Transverse colon (tissue), 4 donors: Measurements from ENCODE around the gene CDK13. TPM values are rescaled to one million over a fixed set of nuclear protein-coding genes. Genes with fewer than 3 reads are reported as not detected.

ENCODE experiments used
- DNase-seq: peaks from one replicate; pipeline ENCODE4 v3.0.0-alpha.2; 2019
- H3K27ac ChIP-seq, 4 donors: fragments of 200-600 bp; sonication (generic); 2 replicates each; pipeline ENCODE4 v1.5.1; 2016 to 2018; ENCODE audit warnings: inconsistent platforms in 4 of 4
- H3K27me3 ChIP-seq: fragments of 200-600 bp; sonication (generic); 2 replicates; pipeline ENCODE4 v1.5.1; 2017; ENCODE audit warnings: inconsistent platforms
- H3K36me3 ChIP-seq, 4 donors: fragments of 200-600 bp; sonication (generic); 2 replicates each; pipeline ENCODE4 v1.5.1; 2017 to 2019; ENCODE audit warnings: inconsistent platforms in 4 of 4
- H3K4me1 ChIP-seq, 4 donors: fragments of 200-600 bp; sonication (generic); 2 replicates each; pipeline ENCODE4 v1.5.1; 2017 to 2020; ENCODE audit warnings: inconsistent platforms in 4 of 4
- H3K4me3 ChIP-seq, 4 donors: fragments of 200-600 bp; sonication (generic); 1 replicate in 1 of 4; 2 replicates in 3 of 4; pipeline versions ENCODE4 v1.5.1 to v1.6.1; 2017 to 2019; ENCODE audit warnings: inconsistent platforms in 4 of 4
- H3K9me3 ChIP-seq, 2 donors: fragments of 200-600 bp; sonication (generic); 2 replicates each; pipeline ENCODE4 v1.5.1; 2017 to 2019; ENCODE audit warnings: inconsistent platforms in 2 of 2
- CTCF ChIP-seq, 5 experiments: fragments of 200-600 bp in 3 of 5; fragments of 450-650 bp in 2 of 5; sonication (generic) in 3 of 5; IDR thresholded peaks; 1 replicate in 2 of 5; 2 replicates in 3 of 5; pipeline ENCODE4 v1.5.1; 2016 to 2017; ENCODE audit warnings: antibody characterized with exemption in 5 of 5, inconsistent platforms in 3 of 5, mild to moderate bottlenecking in 2 of 5, moderate library complexity in 1 of 5
- EP300 ChIP-seq: sonication (generic); formaldehyde crosslinking; IDR thresholded peaks from one replicate; pipeline ENCODE4 v1.6.1; 2017; ENCODE audit warnings: antibody characterized with exemption, low read depth
- POLR2A ChIP-seq: fragments of 450-650 bp; IDR thresholded peaks from one replicate; pipeline ENCODE4 v1.6.1; 2016; ENCODE audit warnings: antibody characterized with exemption, mild to moderate bottlenecking, moderate library complexity
- POLR2AphosphoS5 ChIP-seq, 3 donors: sonication (generic); formaldehyde crosslinking; IDR thresholded peaks; one replicate each; pipeline ENCODE4 v1.6.1; 2016; ENCODE audit warnings: antibody characterized with exemption in 3 of 3
- WGBS, 2 donors: methylation state at CpG; one replicate each; pipeline ENCODE4 v1.1.5; 2018; ENCODE audit warnings: low coverage in 1 of 2; 5-methylcytosine and 5-hydroxymethylcytosine counted together
- in situ Hi-C, 4 donors: fragments of 200-750 bp; cut with MboI; loops; one replicate each; pipeline versions ENCODE4 v1.15.0 to v1.15.1; 2017; ENCODE audit warnings: low sequenced_read_pairs in 3 of 4, low pct_ligation_motif_present in 1 of 4, low pct_unique_long_range_greater_than_20kb in 1 of 4
- intact Hi-C: fragments of 100-400 bp; cut with DNase I; formaldehyde crosslinking; loops from one replicate; pipeline ENCODE4 v1.15.1; 2023; ENCODE audit warnings: low total_unique reads
- total RNA-seq, 4 donors: library from RNA; depleted of rRNA; stranded (reverse); fragments of >200 nt; gene quantifications; one replicate each; pipeline ENCODE4 v1.1.0, GENCODE V29; 2016

CDK13 gene
- total RNA-seq, 4 donors from 2014 or later: 102 to 192 (median 128) TPM

GRCh38 chr7:40073239-40073638 lies 123.2 kb downstream of the CDK13 start:
- H3K27ac ChIP-seq: no peak overlapping the region
- no peaks in the 10 kb centered on the region for H3K9me3 ChIP-seq
- no peak for TF ChIP-seq CTCF (IDR thresholded peaks at IDR 0.05)
- no peak for TF ChIP-seq POLR2AphosphoS5 (IDR thresholded peaks at IDR 0.05)
- TF ChIP-seq POLR2A: no peak
- TF ChIP-seq EP300: no peak
- in situ Hi-C loops: loop anchor here in 1 of 4 donors (25.0 kb wide), 1 partner anchor 186 kb away; no protein-coding TSS in a partner anchor
- no peak for DNase-seq
- intact Hi-C loops: no loop called here
- no peaks in the 10 kb centered on the region for H3K27me3 ChIP-seq
- H3K36me3 ChIP-seq: no peaks in the 10 kb centered on the region
- 95 to 100% methylated on average over 2 of the region's 2 CpGs for WGBS, 2 donors
- no peaks in the 10 kb centered on the region for H3K4me1 ChIP-seq
- no peak overlapping the region for H3K4me3 ChIP-seq

DNA sequence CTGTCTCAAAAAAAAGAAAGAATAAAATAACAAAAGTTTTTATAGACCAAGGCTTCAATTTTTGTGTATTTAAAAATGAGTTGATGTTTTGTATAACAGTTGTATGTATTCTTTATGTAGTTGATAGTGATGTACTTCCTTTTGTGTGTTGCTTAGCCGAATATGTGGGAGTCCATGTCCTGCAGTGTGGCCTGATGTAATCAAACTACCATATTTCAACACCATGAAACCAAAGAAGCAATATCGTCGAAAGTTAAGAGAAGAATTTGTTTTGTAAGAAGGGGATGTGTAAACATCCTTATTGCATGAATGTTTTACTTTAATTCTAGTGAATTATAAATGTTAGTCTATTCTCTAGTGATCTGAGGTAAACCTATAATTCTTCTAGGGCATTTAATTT lies 127.8 kb downstream of the CDK13 start:
- no peaks in the 10 kb centered on the region for H3K27me3 ChIP-seq
- no peak for DNase-seq
- no peaks in the 10 kb centered on the region for H3K4me1 ChIP-seq
- peaks cover 0 to 29% (median 10%) of the 10 kb centered on the region in 4 donors for H3K36me3 ChIP-seq
- WGBS, 2 donors: 73 to 77% methylated on average over 3 of the region's 3 CpGs
- intact Hi-C loops (no loop called here), in situ Hi-C loops (no loop called here)
- TF ChIP-seq CTCF (IDR thresholded peaks at IDR 0.05) (no peak), POLR2AphosphoS5 (IDR thresholded peaks at IDR 0.05) (no peak), POLR2A (no peak), EP300 (no peak)
- H3K9me3 ChIP-seq: no peaks in the 10 kb centered on the region
- H3K4me3 ChIP-seq: no peak overlapping the region
- no peak overlapping the region for H3K27ac ChIP-seq

DNA sequence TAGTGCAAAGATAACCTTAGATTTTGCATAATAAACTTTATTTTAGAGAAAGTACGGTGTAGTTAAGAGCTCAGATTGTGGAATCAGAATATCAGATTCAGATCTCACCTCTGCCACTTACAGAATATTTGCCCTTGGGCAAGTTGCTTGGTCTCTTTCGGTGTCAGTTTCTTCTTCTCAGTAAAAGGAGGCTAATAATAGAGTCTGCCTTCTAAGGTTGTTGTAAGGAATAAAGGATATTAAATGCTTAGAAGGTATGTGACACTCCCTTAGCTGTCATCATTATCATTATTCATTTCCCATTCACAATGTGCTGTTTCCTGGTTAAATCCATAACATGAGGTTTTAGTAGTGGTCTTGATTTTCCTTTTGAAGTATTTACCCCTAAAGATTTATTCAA lies 142.1 kb downstream of the CDK13 start:
- intact Hi-C loops: no loop called here
- no peaks in the 10 kb centered on the region for H3K27me3 ChIP-seq
- no peak overlapping the region for H3K27ac ChIP-seq
- peaks cover 0 to 57% (median 25%) of the 10 kb centered on the region in 4 donors for H3K36me3 ChIP-seq
- no peak overlapping the region for H3K4me3 ChIP-seq
- TF ChIP-seq EP300: no peak
- TF ChIP-seq POLR2AphosphoS5 (IDR thresholded peaks at IDR 0.05): no peak
- TF ChIP-seq POLR2A: no peak
- TF ChIP-seq CTCF (IDR thresholded peaks at IDR 0.05): no peak
- no peaks in the 10 kb centered on the region for H3K4me1 ChIP-seq
- DNase-seq: no peak
- in situ Hi-C loops: no loop called here
- no peaks in the 10 kb centered on the region for H3K9me3 ChIP-seq
- 99 to 100% methylated on average over 2 of the region's 2 CpGs for WGBS, 2 donors

- WGBS, 2 donors: 73 to 94% methylated on average over 3 to 8 of the region's 8 CpGs
- in situ Hi-C loops (no loop called here), intact Hi-C loops (no loop called here)
- DNase-seq: no peak
- peaks cover 0 to 46% (median 22%) of the 10 kb centered on the region in 4 donors for H3K36me3 ChIP-seq
- H3K4me1 ChIP-seq: no peaks in the 10 kb centered on the region
- no peaks in the 10 kb centered on the region for H3K27me3 ChIP-seq
- H3K27ac ChIP-seq: no peak overlapping the region
- no peak for TF ChIP-seq EP300
- no peak for TF ChIP-seq POLR2A
- TF ChIP-seq CTCF (IDR thresholded peaks at IDR 0.05): no peak
- TF ChIP-seq POLR2AphosphoS5 (IDR thresholded peaks at IDR 0.05): no peak
- no peaks in the 10 kb centered on the region for H3K9me3 ChIP-seq
- no peak overlapping the region for H3K4me3 ChIP-seq
Observed at GRCh38 chr7:40093631-40094350, 143.7 kb downstream of the CDK13 start.
